Fibroblast of gingiva (primary cell): Measurements from ENCODE around the gene BPTF.
"Not testable (repeated sequence)": the region's sequence is repeated elsewhere in the genome, so short reads cannot be mapped to it uniquely, and the experiment has no call there.

Source experiments
- DNase-seq: peaks from one replicate; pipeline ENCODE4 v3.0.0-alpha.2; 2011; ENCODE audit warnings: low read depth

BPTF gene

GRCh38 chr17:67891481-67892119 lies 66.3 kb downstream of the BPTF start:
- DNase-seq, result peak; percentile 55

DNA sequence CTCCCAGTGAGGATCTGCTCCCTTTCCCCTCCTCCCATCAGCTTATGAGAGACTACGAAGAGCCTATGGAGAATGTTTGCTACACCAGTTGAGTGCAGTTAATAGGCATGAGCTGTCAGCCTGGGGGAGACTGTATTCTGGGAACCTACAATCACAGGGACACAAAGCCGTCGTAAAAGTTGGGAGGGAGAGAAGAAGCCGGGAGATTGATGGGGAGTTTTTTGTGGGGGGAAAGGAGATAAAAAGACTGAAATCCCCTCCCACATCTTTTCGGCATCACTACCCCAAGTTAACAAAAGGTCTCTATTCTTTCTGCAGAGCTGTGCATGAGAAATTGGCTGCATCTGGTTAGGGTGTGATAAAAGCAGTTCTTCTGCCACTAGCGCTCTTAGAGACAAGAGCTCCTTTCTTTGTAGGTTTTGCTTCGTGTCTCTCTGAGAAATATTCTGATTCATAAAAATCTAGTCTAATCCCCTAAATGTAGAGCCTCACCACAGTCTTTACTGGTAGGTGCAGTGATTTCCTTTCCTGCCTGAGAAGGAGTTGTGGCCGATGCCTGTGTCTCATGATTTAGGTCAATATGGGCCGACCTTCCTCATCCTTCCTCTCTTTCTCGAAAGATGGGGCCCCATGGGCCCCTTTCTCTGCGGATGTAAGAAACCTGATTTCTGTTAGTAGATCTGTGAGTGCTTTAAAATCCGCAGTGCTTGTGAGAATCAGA lies 77.4 kb downstream of the BPTF start:
- DNase-seq, result no peak

- not testable (repeated sequence) for DNase-seq
Observed at GRCh38 chr17:67905298-67905697, 80.0 kb downstream of the BPTF start.

GRCh38 chr17:67910117-67910803 lies 85.0 kb downstream of the BPTF start:
- not testable (repeated sequence) for DNase-seq

DNA sequence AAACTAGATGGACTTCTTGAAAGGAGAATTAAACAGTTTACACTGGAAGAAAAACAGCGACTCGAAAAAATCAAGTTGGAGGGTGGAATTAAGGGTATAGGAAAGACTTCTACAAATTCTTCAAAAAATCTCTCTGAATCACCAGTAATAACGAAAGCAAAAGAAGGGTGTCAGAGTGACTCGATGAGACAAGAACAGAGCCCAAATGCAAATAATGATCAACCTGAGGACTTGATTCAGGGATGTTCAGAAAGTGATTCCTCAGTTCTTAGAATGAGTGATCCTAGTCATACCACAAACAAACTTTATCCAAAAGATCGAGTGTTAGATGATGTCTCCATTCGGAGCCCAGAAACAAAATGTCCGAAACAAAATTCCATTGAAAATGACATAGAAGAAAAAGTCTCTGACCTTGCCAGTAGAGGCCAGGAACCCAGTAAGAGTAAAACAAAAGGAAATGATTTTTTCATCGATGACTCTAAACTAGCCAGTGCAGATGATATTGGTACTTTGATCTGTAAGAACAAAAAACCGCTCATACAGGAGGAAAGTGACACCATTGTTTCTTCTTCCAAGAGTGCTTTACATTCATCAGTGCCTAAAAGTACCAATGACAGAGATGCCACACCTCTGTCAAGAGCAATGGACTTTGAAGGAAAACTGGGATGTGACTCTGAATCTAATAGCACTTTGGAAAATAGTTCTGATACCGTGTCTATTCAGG lies 85.9 kb downstream of the BPTF start:
- no peak for DNase-seq

GRCh38 chr17:67912088-67912487 lies 86.8 kb downstream of the BPTF start:
- no peak for DNase-seq

DNA sequence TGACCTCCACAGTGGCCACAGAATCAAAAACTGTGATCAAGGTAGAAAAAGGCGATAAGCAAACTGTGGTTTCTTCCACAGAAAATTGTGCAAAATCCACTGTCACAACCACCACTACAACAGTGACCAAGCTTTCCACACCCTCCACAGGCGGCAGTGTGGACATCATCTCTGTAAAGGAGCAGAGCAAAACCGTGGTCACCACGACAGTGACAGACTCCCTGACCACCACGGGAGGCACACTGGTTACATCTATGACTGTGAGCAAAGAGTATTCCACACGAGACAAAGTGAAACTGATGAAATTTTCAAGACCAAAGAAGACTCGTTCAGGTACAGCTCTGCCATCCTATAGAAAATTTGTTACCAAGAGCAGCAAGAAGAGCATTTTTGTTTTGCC lies 87.4 kb downstream of the BPTF start:
- DNase-seq, result no peak

- no peak for DNase-seq
Observed at GRCh38 chr17:67920212-67920611, 94.9 kb downstream of the BPTF start.

- DNase-seq, result no peak
Observed at GRCh38 chr17:67922503-67922902, 97.2 kb downstream of the BPTF start.

- not testable (repeated sequence) for DNase-seq
Observed at GRCh38 chr17:67928842-67929241, 103.5 kb downstream of the BPTF start.

- peak; percentile 10 for DNase-seq
Observed at GRCh38 chr17:67931227-67931626, 105.9 kb downstream of the BPTF start.

DNA sequence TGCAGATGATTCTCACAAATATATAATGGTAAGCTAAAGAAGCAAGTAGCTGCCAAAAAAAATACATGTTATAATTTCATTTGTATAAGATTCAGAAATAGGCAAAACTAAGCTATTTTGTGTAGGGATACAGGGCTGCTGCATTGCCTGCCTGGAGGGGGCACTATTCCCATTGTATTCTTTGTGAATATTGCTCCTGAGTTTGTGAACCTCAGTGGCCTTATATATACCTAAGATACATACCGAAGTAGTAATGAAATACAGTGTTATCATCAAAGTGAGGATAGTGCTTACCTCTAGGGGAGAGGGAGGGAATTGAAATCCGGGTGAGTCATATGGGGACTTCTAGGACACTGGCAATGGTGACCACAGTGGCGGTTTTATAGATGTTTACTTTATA lies 117.5 kb downstream of the BPTF start:
- DNase-seq, result no peak

GRCh38 chr17:67944035-67944434 lies 118.7 kb downstream of the BPTF start:
- DNase-seq, result no peak

GRCh38 chr17:67946513-67946912 lies 121.2 kb downstream of the BPTF start:
- no peak for DNase-seq

- DNase-seq, result no peak
Observed at GRCh38 chr17:67947325-67947813, 122.1 kb downstream of the BPTF start.

GRCh38 chr17:67950945-67951344 lies 125.6 kb downstream of the BPTF start:
- DNase-seq, result no peak

GRCh38 chr17:67959510-67959909 lies 134.2 kb downstream of the BPTF start:
- DNase-seq, result no peak

DNA sequence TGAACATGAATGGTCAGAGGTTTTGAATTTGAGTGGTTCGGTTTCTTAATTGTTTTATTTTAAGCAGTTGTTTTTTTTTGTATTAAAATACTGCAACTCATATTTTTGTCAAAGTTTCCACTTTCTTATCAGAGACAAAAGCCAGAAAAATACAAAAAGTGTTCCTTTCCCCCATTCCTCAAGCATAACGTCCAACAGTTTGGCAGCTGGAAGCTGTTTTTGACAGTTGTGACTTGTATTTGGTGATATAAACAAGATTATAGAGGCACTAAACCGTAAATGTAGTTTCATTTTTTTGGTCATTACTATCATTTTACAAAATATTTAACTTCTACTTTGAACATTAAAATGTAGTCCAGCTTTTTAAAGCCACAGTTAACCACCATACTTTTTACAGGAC lies 135.0 kb downstream of the BPTF start:
- DNase-seq, result not testable (repeated sequence)

- not testable (repeated sequence) for DNase-seq
Observed at GRCh38 chr17:67962156-67962555, 136.9 kb downstream of the BPTF start.

- DNase-seq, result peak; percentile 42
Observed at GRCh38 chr17:67963145-67963572, 137.9 kb downstream of the BPTF start.

- DNase-seq, result no peak
Observed at GRCh38 chr17:67970783-67971182, 145.5 kb downstream of the BPTF start.

GRCh38 chr17:67974185-67974584 lies 148.9 kb downstream of the BPTF start:
- DNase-seq, result no peak
